Fibroblast of mammary gland (primary cell): ENCODE data around the gene TBC1D10A.

ENCODE experiments used
- DNase-seq: peaks from one replicate; pipeline ENCODE4 v3.0.0-alpha.2; 2010; ENCODE audit warnings: low read depth
- H3K4me3 ChIP-seq: 2 replicates; pipeline ENCODE4 v1.5.1; 2011; ENCODE audit warnings: low read depth, mild to moderate bottlenecking, low read length, moderate library complexity; ENCODE audit not compliant: control insufficient read depth
- CTCF ChIP-seq: conservative IDR thresholded peaks from 2 replicates; pipeline ENCODE4 v1.5.1; 2011; ENCODE audit warnings: low read depth, low read length, inconsistent platforms; ENCODE audit not compliant: control insufficient read depth, insufficient read depth

The TBC1D10A gene

GRCh38 chr22:30296833-30297232 lies 29.9 kb downstream of the TBC1D10A start:
- no peak overlapping the region for H3K4me3 ChIP-seq
- TF ChIP-seq CTCF: no peak
- DNase-seq: no peak

- no peak for DNase-seq
- no peak for TF ChIP-seq CTCF
- no peak overlapping the region for H3K4me3 ChIP-seq
Measured at GRCh38 chr22:30296324-30296723, 30.4 kb downstream of the TBC1D10A start.

GRCh38 chr22:30295576-30295975 lies 31.2 kb downstream of the TBC1D10A start:
- H3K4me3 ChIP-seq: no peak overlapping the region
- no peak for DNase-seq
- TF ChIP-seq CTCF: no peak

GRCh38 chr22:30294830-30295229 lies 31.9 kb downstream of the TBC1D10A start:
- no peak for TF ChIP-seq CTCF
- DNase-seq: no peak
- no peak overlapping the region for H3K4me3 ChIP-seq

GRCh38 chr22:30294066-30294465 lies 32.7 kb downstream of the TBC1D10A start:
- DNase-seq: no peak
- no peak overlapping the region for H3K4me3 ChIP-seq
- TF ChIP-seq CTCF: no peak

- H3K4me3 ChIP-seq: no peak overlapping the region
- no peak for TF ChIP-seq CTCF
- no peak for DNase-seq
Measured at GRCh38 chr22:30293026-30293425, 33.7 kb downstream of the TBC1D10A start.
